NCI-H226 (cell line): Measurements from ENCODE around the gene ZAP70.

ENCODE experiments used
- DNase-seq: peaks from one replicate; pipeline ENCODE4 v3.0.0-alpha.2; 2015

ZAP70 gene

GRCh38 chr2:97718051-97718882, 4.9 kb downstream of the ZAP70 start:
- DNase-seq = no peak

GRCh38 chr2:97718942-97719341, 5.6 kb downstream of the ZAP70 start:
- no peak for DNase-seq

GRCh38 chr2:97719362-97720155, 6.2 kb downstream of the ZAP70 start:
- no peak for DNase-seq

- DNase-seq = no peak
Observed at GRCh38 chr2:97720746-97721145, 7.4 kb downstream of the ZAP70 start.

- no peak for DNase-seq
Observed at GRCh38 chr2:97722227-97722626, 8.9 kb downstream of the ZAP70 start.

GRCh38 chr2:97723156-97724072, 10.0 kb downstream of the ZAP70 start:
- DNase-seq = no peak

- no peak for DNase-seq
Observed at GRCh38 chr2:97724073-97724410, 10.7 kb downstream of the ZAP70 start.

- no peak for DNase-seq
Observed at GRCh38 chr2:97724501-97724900, 11.1 kb downstream of the ZAP70 start.

- DNase-seq = no peak
Observed at GRCh38 chr2:97724946-97725688, 11.7 kb downstream of the ZAP70 start.

GRCh38 chr2:97726261-97727064, 13.1 kb downstream of the ZAP70 start:
- DNase-seq = peak; percentile 17

- DNase-seq = no peak
Observed at GRCh38 chr2:97727296-97727695, 13.9 kb downstream of the ZAP70 start.

GRCh38 chr2:97728091-97728731, 14.8 kb downstream of the ZAP70 start:
- DNase-seq = no peak

GRCh38 chr2:97730245-97730644, 16.9 kb downstream of the ZAP70 start:
- peak; percentile 62 for DNase-seq

- no peak for DNase-seq
Observed at GRCh38 chr2:97731274-97732020, 18.1 kb downstream of the ZAP70 start.

GRCh38 chr2:97732436-97733340, 19.3 kb downstream of the ZAP70 start:
- DNase-seq = no peak

GRCh38 chr2:97733341-97734035, 20.1 kb downstream of the ZAP70 start:
- DNase-seq = no peak

- DNase-seq = no peak
Observed at GRCh38 chr2:97734061-97735051, 21.0 kb downstream of the ZAP70 start.
